ENCODE measurements around the gene ERVV-1.
"Not testable (repeated sequence)": the region's sequence is repeated elsewhere in the genome, so short reads cannot be mapped to it uniquely, and the experiment has no call there.

The ERVV-1 gene

GRCh38 chr19:53019684-53020083 is 6.0 kb downstream of the ERVV-1 start:
- no peak for DNase-seq (ENCODE audit: low read depth)

GRCh38 chr19:53028306-53028705 is 14.6 kb downstream of the ERVV-1 start:
- DNase-seq (ENCODE audit: low read depth) = not testable (repeated sequence)

GRCh38 chr19:53034054-53034453 is 20.3 kb downstream of the ERVV-1 start:
- no peak for DNase-seq (ENCODE audit: low read depth)

- DNase-seq (ENCODE audit: low read depth) = no peak
These were observed 21.4 kb downstream of the ERVV-1 start for GRCh38 chr19:53034948-53035675.

GRCh38 chr19:53037101-53038097 is 23.7 kb downstream of the ERVV-1 start:
- DNase-seq (ENCODE audit: low read depth) = peak; percentile 2

GRCh38 chr19:53041366-53041765 is 27.6 kb downstream of the ERVV-1 start:
- no peak for DNase-seq (ENCODE audit: low read depth)

GRCh38 chr19:53045536-53045935 is 31.8 kb downstream of the ERVV-1 start:
- DNase-seq (ENCODE audit: low read depth) = no peak

GRCh38 chr19:53047379-53047778 is 33.7 kb downstream of the ERVV-1 start:
- no peak for DNase-seq (ENCODE audit: low read depth)

GRCh38 chr19:53055117-53055516 is 41.4 kb downstream of the ERVV-1 start:
- no peak for DNase-seq (ENCODE audit: low read depth)

GRCh38 chr19:53057904-53058580 is 44.3 kb downstream of the ERVV-1 start:
- DNase-seq (ENCODE audit: low read depth) = no peak

All from activated gamma-delta T cell treated with anti-CD3 and anti-CD28 coated beads, Interleukin-2, amount 50 U/mL, for 16 hours (primary cell).